Heart left ventricle (tissue), 16 donors: ENCODE data around the gene MVB12B. TPM values are rescaled to one million over a fixed set of nuclear protein-coding genes. Genes with fewer than 3 reads are reported as not detected.

Experiments used
- ATAC-seq, 4 donors: fragments of 200-7000 bp; cut with Tn5 transposase; one replicate each; pipeline ENCODE4 v1.9.1; 2020 to 2022; ENCODE audit warnings: moderate library complexity in 4 of 4, mild to moderate bottlenecking in 3 of 4, moderate number of reproducible peaks in 1 of 4
- DNase-seq, 5 donors: peaks; one replicate each; pipeline ENCODE4 v3.0.0-alpha.2; 2020
- H3K27ac ChIP-seq, 12 donors: fragments of 200-600 bp; sonication (generic) in 4 of 12; one replicate each; pipeline versions ENCODE4 v1.5.0 to v1.8.0; 2016 to 2022; ENCODE audit warnings: mild to moderate bottlenecking in 2 of 12
- H3K27me3 ChIP-seq, 9 donors: fragments of 200-600 bp; sonication (generic) in 2 of 9; one replicate each; pipeline versions ENCODE4 v1.5.1 to v1.8.0; 2016 to 2022; ENCODE audit warnings: mild to moderate bottlenecking in 3 of 9
- H3K36me3 ChIP-seq, 9 donors: fragments of 200-600 bp; sonication (generic) in 2 of 9; one replicate each; pipeline versions ENCODE4 v1.5.0 to v1.8.0; 2018 to 2022; ENCODE audit warnings: mild to moderate bottlenecking in 2 of 9
- H3K4me1 ChIP-seq, 12 donors: fragments of 200-600 bp; sonication (generic) in 4 of 12; one replicate each; pipeline versions ENCODE4 v1.5.0 to v1.8.0; 2016 to 2022; ENCODE audit warnings: mild to moderate bottlenecking in 3 of 12
- H3K4me3 ChIP-seq, 12 donors: fragments of 200-600 bp; sonication (generic) in 4 of 12; one replicate each; pipeline versions ENCODE4 v1.5.0 to v1.8.0; 2017 to 2022; ENCODE audit warnings: mild to moderate bottlenecking in 9 of 12, moderate library complexity in 4 of 12
- H3K9me3 ChIP-seq, 12 donors: fragments of 200-600 bp; sonication (generic) in 4 of 12; one replicate each; pipeline versions ENCODE4 v1.5.0 to v1.8.0; 2016 to 2022; ENCODE audit warnings: mild to moderate bottlenecking in 1 of 12
- POLR2A ChIP-seq, 2 donors: fragments of 450-650 bp; IDR thresholded peaks; one replicate each; pipeline ENCODE4 v1.6.1; 2017; ENCODE audit warnings: antibody characterized with exemption in 2 of 2, mild to moderate bottlenecking in 2 of 2, moderate library complexity in 2 of 2
- WGBS, 4 donors: extraction: QIAGEN DNeasy Blood & Tissue Kit in 2 of 4; methylation state at CpG; one replicate each; pipeline versions ENCODE4 v1.1.5 to v1.1.7; 2013 to 2018; 5-methylcytosine and 5-hydroxymethylcytosine counted together
- intact Hi-C, 10 donors: fragments of 100-400 bp; cut with DNase I; formaldehyde crosslinking; loops; one replicate each; pipeline versions ENCODE4 v1.11.1 to v1.14.2; 2022
- polyA plus RNA-seq, 2 donors: library from polyadenylated mRNA; stranded (reverse); fragments of 200-250 nt; gene quantifications; one replicate each; pipeline ENCODE4 v1.2.3, GENCODE V29; 2013
- total RNA-seq, 9 donors: library from RNA; depleted of rRNA in 2 of 9; stranded (reverse); fragments of >200 nt in 2 of 9; fragmentation: NEBNext Ultra II Directional in 3 of 9; extraction: Animal tissue kit (Norgen Biotek cat#: 25700) in 3 of 9; gene quantifications; one replicate each; pipeline versions ENCODE4 v1.1.0 to v1.2.4, GENCODE V29; 2016 to 2023
- TF ChIP-seq, protein P1 (sequence below), 12 donors: fragments of 200-600 bp; sonication (generic) in 4 of 12; IDR thresholded peaks; one replicate each; pipeline versions ENCODE4 v1.5.0 to v1.8.0; 2018 to 2022; ENCODE audit warnings: antibody characterized with exemption in 12 of 12, mild to moderate bottlenecking in 5 of 12
- donor health status: ischemic (EF 13 %, LVEDD 7.1; RV severe dilation, severe dysfunction).
- donor health status: healthy with polysubstance abuse.
- donor health status: DM: no; HTN: yes; CAD: no.
- donor health status: DM: no; HTN: no; CAD: no.
- donor health status: ischemic (EF 25% LVEDD 6.9; RV normal size, moderate dysfunction).
- donor health status: ischemic (EF 25% LVEDD 5.7; RV mildly dilated, moderate dysfunction).
- donor health status: healthy.
- donor health status: DM: yes; HTN: yes; CAD: no.
- donor health status: ischemic (EF 35%, LVEDD 5.7; RV mildly dilated, moderate dysfunction).
- donor health status: nonischemic (EF 11% LVEDD 7.7; RV severe dilation, severe dysfunction).
- donor health status: DM: yes; HTN: yes; CAD: no.
- donor health status: PGD.
- donor health status: ischemic (EF 29% LVEDD 5.4; RV normal size, mild dysfunction).
- donor health status: nonischemic (EF 23%, LVEDD 6.1; RV moderate dilation, normal function).

The MVB12B gene
- total and polyA plus RNA-seq, 11 donors: 4.9 to 16.2 (median 11.0) TPM

DNA sequence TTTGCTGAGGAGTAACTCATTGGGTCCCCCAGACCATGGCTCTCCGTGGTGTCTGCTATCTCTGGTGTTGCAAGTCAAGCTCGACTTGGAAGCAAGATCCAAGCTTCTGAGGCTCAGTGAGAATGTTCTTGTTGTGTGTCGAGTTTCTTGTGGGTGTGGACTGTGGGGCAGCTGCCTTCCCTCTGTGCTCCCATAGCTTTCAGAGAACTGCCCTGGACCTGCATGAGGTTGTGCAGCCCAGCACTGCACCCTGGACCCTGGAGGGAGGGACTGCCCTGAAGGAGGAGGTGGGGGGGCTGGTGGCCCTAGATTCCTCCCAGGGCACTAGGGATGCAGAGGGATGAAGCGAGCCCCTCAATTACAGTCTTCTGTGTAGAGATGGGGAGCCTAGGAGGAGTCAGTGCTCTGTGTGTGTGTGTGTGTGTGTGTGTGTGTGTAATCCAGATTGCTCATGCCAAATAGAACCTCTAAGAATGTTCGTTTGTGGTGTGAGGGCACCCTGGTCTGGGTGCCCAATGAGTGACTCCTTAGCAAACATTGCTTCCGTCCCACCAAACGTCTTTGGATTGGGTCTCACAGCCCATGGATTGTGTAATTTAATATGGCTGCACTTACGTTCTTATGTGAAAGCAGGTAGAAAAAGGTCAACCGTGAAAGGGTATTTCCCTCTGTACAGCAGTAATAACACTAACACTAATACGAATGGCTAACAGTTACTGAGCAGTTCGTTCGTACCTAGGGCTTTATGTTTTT lies 143.8 kb downstream of the MVB12B start:
- peak overlapping the region in 4 of 12 donors; percentile 6 to 82 (median 27) for H3K27ac ChIP-seq
- DNase-seq: peak in 1 of 5 donors; percentile 3
- H3K4me1 ChIP-seq: peaks cover 0 to 68% (median 0%) of the 10 kb centered on the region in 12 donors
- TF ChIP-seq, protein P1, sequence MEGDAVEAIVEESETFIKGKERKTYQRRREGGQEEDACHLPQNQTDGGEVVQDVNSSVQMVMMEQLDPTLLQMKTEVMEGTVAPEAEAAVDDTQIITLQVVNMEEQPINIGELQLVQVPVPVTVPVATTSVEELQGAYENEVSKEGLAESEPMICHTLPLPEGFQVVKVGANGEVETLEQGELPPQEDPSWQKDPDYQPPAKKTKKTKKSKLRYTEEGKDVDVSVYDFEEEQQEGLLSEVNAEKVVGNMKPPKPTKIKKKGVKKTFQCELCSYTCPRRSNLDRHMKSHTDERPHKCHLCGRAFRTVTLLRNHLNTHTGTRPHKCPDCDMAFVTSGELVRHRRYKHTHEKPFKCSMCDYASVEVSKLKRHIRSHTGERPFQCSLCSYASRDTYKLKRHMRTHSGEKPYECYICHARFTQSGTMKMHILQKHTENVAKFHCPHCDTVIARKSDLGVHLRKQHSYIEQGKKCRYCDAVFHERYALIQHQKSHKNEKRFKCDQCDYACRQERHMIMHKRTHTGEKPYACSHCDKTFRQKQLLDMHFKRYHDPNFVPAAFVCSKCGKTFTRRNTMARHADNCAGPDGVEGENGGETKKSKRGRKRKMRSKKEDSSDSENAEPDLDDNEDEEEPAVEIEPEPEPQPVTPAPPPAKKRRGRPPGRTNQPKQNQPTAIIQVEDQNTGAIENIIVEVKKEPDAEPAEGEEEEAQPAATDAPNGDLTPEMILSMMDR (IDR thresholded peaks at IDR 0.05): no peak
- no peak for TF ChIP-seq POLR2A (IDR thresholded peaks at IDR 0.05)
- H3K36me3 ChIP-seq: peaks cover 0 to 7% (median 0%) of the 10 kb centered on the region in 9 donors
- no peaks in the 10 kb centered on the region for H3K27me3 ChIP-seq
- 73 to 84% (median 80%) methylated on average over 12 of the region's 12 CpGs for WGBS, 4 donors
- intact Hi-C loops: no loop called here
- H3K9me3 ChIP-seq: no peaks in the 10 kb centered on the region
- H3K4me3 ChIP-seq: no peak overlapping the region
- ATAC-seq: peak in 1 of 4 donors; percentile 10

DNA sequence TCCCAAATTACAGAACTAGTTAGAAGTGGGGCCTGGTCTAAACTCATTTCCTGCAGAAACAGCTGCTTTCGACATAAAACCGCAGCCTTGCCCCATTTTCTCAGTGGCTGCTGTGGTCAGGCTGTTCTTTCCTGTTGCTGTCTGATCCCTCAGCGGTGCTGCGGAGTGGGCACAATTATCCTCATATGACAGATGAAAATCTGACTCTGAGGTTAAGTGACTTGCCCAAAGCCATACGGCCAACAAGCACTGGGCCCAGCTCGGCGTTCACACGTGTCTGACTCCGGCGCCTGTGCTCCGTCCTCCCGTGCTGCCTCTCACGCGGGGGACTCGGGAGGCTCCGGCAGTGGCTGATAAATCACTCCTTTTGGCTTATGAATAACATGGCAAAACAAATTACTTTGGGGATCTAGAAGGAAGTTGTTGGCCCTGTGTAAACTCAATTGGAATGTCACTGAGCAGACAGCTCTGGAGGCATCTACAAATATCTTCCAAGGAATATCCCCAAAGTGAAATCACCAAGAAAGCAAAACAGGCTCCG lies 144.5 kb downstream of the MVB12B start:
- DNase-seq: peak; percentile 58 to 87 (median 71)
- Histone ChIP-seq H3K4me3 (peak overlapping the region in 1 of 12 donors; percentile 25), H3K9me3 (no peaks in the 10 kb centered on the region), H3K27ac (peak overlapping the region in 5 of 12 donors; percentile 3 to 82 (median 36)), H3K4me1 (peaks cover 0 to 68% (median 0%) of the 10 kb centered on the region in 12 donors), H3K36me3 (peaks cover 0 to 7% (median 0%) of the 10 kb centered on the region in 9 donors), H3K27me3 (no peaks in the 10 kb centered on the region)
- 61 to 79% (median 69%) methylated on average over 13 to 17 of the region's 17 CpGs for WGBS, 4 donors
- ATAC-seq: peak; percentile 45 to 86 (median 78)
- TF ChIP-seq POLR2A (IDR thresholded peaks at IDR 0.05): no peak
- TF ChIP-seq, protein P1 (IDR thresholded peaks at IDR 0.05): no peak
- intact Hi-C loops: no loop called here

DNA sequence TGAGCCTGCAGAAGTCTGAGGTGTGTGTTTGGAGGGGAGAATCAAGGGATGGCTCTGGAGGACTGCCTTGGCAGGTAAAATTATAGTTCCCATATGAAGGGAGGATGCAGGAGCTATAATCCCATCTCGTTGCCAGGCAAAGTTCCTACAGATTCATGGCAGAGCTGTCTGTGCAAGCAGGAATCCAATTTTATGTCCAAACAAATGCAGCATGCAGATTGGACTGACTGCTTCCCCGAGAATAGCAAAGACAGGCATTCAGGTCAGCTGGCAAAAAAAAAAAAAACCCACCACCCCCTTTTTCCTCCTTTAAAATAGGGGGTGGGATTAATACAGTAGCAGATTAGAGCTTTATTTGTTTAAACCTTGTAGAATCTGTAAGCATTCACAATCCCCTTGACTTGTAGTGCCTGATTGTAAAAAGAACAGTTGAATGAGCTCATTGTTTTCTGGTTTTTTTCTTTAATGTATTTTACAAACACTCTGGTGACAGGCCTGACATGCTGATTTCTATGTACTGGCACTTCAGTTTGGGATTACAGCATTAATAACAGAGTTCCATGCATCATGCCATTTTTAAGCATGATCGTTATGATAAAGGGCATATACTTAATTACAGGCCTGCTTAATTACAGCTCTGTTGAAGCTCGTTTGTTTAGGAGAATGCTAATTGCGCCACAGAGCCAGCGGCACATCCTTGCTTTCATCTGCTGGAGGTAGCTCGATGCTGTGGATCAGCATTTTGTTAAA lies 145.7 kb downstream of the MVB12B start:
- no peak for TF ChIP-seq POLR2A (IDR thresholded peaks at IDR 0.05)
- TF ChIP-seq, protein P1 (IDR thresholded peaks at IDR 0.05): no peak
- Histone ChIP-seq H3K4me1 (peaks cover 0 to 68% (median 0%) of the 10 kb centered on the region in 12 donors), H3K36me3 (peaks cover 0 to 7% (median 0%) of the 10 kb centered on the region in 9 donors), H3K4me3 (no peak overlapping the region), H3K27me3 (no peaks in the 10 kb centered on the region), H3K9me3 (no peaks in the 10 kb centered on the region), H3K27ac (peak overlapping the region in 1 of 12 donors; percentile 82)
- ATAC-seq (no peak), DNase-seq (no peak)
- 82 to 91% (median 89%) methylated on average over 7 of the region's 7 CpGs for WGBS, 4 donors
- intact Hi-C loops: no loop called here

DNA sequence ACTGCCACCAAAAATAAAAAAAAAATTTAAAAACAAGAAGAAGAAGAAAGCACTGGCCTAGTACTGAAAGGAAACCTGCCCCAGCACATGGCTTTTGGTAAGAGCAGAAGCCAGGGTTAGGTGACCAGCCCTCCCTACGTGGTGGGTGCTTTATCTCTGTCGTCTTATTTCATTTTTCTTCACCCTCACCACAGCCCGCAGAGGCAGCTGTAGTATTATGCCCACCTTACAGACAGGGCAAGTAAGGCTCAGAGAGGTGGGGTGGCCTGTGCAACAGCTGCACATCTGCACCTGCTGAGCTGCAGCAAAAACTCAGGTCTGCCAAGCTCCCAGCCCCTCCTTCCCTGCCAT lies 146.3 kb downstream of the MVB12B start:
- peak overlapping the region in 1 of 12 donors; percentile 8 for H3K27ac ChIP-seq
- ATAC-seq: no peak
- no peak for TF ChIP-seq POLR2A (IDR thresholded peaks at IDR 0.05)
- TF ChIP-seq, protein P1 (IDR thresholded peaks at IDR 0.05): no peak
- no peaks in the 10 kb centered on the region for H3K27me3 ChIP-seq
- peaks cover 0 to 65% (median 0%) of the 10 kb centered on the region in 12 donors for H3K4me1 ChIP-seq
- no peak overlapping the region for H3K4me3 ChIP-seq
- intact Hi-C loops: no loop called here
- WGBS, 4 donors: 83 to 98% (median 94%) methylated on average over 3 of the region's 3 CpGs
- no peaks in the 10 kb centered on the region for H3K9me3 ChIP-seq
- peaks cover 0 to 7% (median 0%) of the 10 kb centered on the region in 9 donors for H3K36me3 ChIP-seq
- DNase-seq: peak in 1 of 5 donors; percentile 33
